HG03095 (cell line): Measurements from ENCODE around the gene TDRD12.
"Not testable (repeated sequence)": the region's sequence is repeated elsewhere in the genome, so short reads cannot be mapped to it uniquely, and the experiment has no call there.

Experiments used
- ATAC-seq: cut with Tn5 transposase; IDR thresholded peaks from one replicate; pipeline ENCODE4 v1.9.1; 2021; ENCODE audit warnings: moderate library complexity; ENCODE audit not compliant: unreplicated experiment

TDRD12 gene

DNA sequence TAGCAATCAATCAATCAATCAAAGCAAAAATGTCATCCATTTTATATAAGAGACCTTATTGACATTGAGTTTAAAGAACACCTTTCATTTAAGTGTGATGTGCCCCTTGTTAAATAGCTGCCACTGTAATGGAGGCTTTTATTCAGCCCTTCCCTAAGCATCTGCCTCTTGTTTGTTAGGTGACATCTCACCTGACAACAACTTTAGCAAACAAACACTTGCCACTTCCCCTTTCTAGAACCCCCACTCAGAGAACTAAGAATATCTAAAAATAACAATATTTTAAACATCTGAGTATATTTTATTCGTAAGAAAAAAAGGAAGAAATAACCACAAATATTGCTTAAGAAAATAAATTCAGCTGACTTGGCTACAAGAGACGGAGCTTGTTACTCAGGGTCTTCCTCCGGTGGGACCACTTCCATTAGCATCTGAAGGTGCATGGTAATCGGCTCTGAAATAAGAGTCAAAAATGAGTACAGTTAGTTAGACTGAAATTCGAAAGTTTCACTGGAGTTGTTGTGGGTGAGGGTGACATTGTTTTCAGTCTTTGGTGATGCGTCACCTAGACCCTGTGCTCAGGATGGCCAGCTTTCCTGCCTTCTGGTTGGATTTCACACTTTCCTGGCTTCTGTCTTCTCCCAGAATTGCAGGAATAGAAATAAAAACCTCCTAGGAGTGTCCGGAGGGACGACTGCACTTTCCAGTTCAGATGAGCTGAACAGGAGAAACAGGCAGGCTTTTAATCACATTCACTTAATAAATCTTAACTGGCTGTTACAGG lies 110.9 kb downstream of the TDRD12 start:
- no peak for ATAC-seq

DNA sequence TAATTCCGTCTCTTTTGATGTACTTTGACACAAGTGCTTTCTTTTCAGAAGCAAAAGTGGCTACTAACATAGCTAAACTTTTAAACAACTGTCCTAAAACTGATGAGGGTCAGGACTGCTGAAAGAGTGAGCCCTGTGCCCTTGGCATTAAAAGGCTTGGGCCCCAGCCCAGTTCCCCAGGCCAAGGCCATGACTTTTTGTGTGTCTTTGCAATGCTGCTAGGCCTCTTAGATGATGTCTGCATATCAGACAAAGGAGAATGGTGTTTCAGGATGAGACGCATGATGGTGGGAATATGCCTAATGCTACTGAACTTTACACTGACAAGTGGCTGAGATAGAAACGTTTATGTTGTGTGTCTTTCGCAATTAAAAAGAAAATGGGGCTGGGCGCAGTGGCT lies 112.0 kb downstream of the TDRD12 start:
- no peak for ATAC-seq

DNA sequence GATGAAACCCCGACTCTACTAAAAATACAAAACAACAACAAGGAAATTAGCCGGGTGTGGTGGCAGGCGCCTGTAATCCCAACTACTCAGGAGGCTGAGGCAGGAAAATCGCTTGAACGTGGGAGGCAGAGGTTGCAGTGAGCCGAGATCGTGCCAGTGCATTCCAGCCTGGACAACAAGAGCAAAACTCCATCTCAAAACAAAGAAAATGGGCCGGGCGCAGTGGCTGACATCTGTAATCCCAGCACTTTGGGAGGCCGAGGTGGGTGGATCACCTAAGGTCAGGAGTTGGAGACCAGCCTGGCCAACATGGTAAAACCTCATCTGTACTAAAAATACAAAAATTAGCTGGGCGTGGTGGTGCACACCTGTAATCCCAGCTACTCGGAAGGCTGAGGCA lies 112.5 kb downstream of the TDRD12 start:
- ATAC-seq = not testable (repeated sequence)

DNA sequence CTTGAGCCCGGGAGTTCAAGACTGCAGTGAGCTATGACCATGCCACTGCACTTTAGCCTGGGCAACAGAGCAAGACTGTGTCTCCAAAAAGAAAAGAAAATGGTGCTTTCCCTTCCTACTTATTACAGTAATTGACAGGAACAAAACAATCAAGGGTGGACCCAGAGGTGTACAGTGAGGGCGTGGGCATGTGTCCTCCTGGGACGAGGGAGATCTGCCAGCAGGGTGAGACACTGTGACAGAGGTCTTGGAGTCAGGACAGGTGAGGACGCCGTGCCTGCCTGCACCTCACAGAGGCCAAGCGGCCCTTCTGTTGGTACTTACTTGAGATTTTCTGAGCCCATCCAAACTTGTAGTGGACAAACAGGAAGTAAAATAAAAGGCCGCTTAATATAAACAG lies 113.3 kb downstream of the TDRD12 start:
- not testable (repeated sequence) for ATAC-seq

DNA sequence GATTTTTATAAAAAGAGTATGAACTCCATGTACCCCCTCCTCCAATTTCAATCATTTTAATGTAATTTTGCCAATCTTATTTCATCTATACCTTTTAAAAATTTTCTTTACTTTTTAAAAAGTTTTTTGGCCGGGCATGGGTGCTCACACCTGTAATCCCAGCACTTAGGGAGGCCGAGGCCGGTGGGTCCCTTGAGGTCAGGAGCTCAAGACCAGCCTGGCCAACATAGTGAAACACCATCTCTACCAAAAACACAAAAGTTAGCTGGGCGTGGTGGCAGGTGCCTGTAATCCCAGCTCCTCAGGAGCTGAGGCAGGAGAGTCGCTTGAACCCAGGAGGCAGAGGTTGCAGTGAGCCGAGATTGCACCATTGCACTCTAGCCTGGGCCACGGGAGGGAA lies 113.8 kb downstream of the TDRD12 start:
- ATAC-seq = not testable (repeated sequence)

DNA sequence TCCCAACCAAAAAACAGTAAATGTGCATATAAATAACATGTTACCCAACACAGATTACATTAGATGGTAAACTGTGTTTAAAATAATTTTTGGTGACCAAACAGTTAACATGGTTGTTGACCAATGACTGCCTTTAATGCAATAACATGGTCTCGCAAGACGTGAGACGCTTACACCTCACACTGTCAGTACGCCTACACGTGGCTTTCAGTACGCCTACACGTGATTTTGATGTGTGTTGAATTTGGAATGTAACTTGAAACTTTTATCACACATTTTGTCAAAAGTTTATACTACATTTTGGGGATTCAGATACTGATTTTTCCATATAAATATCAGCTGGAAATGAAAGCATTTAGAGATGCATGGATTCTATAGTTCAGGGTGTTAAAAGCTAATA lies 118.0 kb downstream of the TDRD12 start:
- ATAC-seq = no peak

DNA sequence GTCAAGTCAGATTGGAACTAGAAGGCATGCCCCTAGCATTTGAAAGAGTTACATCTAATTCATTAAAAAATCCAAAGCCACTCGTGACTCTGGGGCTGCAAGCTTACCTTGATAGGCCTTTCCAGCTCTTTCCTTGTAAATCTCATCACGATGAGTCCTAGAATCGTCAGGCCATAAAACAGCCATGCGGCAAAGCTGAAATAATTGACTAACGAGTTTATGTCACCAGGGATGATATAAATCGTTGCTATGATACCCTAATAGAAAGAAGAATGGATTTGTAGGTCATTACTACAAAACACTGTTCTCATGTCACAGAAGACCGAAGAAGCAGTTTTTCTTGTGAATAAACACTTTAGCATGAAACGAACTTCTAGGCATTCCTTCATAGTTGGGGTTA lies 122.5 kb downstream of the TDRD12 start:
- no peak for ATAC-seq

DNA sequence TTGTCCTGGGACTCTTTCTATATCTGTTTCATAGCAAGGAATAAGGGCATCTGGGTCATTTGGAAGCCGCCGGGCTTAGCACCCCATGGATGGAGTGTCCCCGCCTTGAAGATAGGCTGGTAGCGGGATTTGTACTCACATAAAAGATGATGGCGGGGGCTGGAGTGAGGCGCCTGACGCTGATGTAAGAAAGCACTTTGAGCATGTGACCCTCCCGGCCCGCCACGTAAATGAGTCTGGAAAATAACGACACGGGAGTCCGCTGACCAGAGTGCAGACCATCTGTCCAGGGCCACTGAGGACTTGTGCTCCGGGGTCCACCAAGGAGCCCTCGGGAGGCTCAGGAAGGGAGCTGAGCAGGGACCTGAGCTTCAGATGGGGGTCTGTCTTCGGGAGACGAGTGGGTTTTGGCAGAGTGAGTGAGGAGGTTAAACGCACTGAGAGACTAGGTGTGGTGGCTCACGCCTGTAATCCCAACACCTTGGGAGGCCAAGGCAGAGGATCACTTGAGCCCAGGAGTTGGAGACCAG lies 124.2 kb downstream of the TDRD12 start:
- no peak for ATAC-seq

DNA sequence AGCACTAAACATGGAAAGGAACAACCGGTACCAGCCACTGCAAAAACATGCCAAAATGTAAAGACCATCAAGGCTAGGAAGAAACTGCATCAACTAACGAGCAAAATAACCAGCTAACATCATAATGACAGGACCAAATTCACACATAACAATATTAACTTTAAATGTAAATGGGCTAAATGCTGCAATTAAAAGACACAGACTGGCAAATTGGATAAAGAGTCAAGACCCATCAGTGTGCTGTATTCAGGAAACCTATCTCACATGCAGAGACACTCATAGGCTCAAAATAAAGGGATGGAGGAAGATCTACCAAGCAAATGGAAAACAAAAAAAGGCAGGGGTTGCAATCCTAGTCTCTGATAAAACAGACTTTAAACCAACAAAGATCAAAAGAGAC lies 128.5 kb downstream of the TDRD12 start:
- not testable (repeated sequence) for ATAC-seq

DNA sequence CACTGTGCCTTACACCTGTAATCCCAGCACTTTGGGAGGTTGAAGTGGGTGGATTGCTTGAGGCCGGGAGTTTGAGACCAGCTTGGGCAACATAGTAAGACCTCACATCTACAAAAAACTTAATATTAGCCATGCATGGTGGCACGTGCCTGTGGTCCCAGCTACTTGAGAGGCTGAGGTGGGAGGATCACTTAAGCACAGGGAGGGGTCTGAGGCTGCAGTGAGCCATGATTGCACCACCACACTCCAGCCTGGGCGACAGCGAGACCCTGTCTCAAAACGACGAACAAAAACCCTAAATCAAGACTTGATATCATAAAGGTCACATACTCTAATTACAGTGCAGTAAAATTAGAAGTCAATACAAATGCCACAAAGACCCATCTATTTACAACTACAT lies 132.6 kb downstream of the TDRD12 start:
- ATAC-seq = no peak

DNA sequence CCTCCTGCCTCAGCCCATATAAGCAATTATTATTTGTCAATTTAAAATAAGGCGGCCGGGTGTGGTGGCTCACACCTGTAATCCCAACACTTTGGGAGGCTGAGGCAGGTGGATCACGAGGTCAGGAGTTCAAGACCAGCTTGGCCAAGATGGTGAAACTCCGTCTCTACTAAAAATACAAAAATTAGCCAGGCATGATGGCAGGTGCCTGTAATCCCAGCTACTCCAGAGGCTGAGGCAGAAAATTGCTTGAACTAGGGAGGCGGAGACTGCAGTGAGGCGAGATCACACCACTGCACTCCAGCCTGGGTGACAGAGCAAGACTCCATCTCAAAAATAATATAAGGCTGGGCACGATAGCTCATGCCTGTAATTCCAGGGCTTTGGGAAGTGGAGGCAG lies 137.3 kb downstream of the TDRD12 start:
- not testable (repeated sequence) for ATAC-seq

DNA sequence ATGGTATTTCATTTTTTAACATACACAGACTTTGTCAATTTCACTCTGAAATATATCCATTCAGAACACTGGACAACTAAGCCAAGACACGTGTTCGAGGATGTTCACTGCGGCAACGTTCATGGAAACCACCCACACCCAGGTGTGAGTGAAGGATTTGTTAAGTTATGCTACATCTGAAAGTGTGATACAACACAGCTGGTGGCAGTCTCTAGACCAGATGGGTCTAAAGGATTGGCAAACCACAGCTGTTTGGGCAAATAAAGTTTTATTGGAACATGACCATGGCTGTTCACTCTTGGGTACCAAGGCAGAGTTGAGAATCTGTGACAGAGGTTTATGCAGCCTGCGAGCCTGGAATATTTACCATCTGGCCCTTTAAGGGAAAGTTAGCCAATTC lies 138.0 kb downstream of the TDRD12 start:
- no peak for ATAC-seq

DNA sequence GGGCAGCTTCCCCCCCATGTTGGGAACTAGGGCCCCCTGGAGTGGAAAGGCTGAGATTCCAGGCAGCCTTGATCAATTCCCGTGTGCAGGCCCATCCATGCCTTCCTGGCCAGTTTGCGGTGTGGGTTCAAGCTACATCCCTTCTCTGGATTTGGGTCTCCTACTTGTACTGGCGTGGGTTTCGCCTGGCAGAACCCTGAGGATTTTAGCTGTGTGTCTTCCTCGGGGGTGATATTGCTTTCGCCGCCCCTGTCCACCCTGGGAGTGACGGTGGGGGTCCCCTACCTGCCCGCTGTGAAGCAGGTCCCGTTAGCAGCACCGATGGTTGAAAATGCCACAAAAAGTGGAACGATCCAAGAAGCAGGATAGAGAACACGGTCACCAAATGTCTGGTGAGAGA lies 138.6 kb downstream of the TDRD12 start:
- ATAC-seq = no peak

DNA sequence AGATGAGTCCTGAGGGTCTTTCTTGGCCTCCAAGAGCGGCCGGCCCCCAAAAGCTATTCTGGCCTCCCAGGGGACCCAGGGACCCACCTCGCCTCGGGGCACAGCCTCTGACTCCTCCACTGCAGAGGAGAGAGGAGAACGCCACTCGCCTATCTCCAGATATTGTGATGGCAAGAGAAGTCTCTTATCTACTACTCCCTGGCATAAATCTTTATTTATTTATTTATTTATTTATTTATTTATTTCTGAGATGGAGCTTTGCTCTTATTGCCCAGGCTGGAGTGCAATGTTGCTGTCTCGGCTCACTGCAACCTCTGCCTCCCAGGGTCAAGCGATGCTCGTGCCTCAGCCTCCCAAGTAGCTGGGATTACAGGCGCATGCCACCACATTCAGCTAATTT lies 139.0 kb downstream of the TDRD12 start:
- ATAC-seq = no peak

DNA sequence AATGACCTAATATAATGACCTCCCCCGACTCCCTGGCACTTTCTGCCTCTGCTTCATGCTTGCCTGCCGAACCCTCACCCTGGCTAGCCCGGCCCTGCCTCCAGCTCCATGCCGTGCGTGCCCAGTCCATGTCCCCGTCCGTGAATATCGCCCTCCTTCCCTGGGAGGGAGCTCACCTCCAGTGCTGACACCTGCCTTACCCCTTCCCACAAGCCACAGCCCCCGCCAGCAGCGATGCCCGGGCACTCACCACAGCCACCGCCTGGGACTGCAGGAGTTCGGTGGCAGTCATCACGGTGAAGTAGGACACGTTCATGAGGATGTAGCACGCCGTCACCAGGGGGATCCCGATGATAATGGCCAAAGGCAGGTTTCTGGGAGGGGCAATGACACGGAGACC lies 140.0 kb downstream of the TDRD12 start:
- no peak for ATAC-seq

DNA sequence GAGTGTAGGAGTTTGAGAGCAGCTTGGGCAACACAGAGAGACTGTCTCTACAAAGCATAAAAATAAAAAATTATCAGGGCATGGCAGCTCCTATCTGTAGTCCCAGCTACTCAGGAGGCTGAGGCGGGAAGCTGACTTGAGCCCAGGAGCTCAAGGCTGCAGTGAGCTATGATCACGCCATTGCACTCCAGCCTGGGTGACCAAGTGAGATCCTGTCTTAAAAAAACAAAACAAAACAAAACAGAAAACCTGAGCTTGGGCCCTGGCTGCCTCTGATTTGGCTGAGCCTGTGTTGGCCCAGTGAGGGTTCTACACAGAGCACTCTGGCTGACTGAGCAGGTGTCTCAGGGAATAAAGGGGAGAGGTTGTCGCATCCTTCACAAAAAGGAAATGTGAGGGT lies 142.0 kb downstream of the TDRD12 start:
- ATAC-seq = no peak

DNA sequence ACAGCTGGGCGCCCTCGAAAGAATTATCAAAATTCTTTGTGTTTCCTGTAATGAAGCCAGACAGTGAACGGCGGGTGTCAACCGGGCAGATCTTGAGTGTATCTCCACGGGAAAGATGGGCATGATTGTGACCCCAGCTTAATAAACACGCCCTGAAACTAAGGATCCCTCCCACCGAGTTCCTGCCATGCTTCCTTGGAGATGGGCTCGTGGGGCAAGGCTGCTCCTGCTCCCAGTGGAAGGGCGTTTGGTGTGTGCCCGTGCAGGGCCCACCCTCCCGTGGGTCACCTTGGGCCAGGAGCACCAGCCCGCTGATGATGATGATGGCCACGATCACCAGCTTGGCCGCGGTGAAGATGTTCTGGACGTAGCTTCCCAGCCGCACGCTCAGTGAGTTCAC lies 142.6 kb downstream of the TDRD12 start:
- no peak for ATAC-seq

DNA sequence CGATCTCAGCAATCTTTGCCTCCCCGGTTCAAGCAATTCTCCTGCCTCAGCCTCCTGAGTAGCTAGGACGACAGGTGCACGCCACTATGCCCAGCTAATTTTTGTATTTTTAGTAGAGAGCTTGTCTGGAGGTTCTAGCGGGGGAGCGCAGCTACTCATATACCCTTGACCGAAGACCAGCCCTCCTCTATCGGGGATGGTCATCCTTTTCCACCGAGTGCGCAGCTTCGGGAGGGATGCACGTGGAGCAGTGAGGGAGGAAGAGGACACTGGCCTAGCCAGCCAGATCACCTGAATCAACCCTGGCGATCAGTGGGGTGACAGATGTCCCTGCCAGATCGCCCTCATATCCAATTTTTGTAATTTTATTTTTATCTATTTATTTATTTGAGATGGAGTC lies 143.2 kb downstream of the TDRD12 start:
- ATAC-seq = no peak

DNA sequence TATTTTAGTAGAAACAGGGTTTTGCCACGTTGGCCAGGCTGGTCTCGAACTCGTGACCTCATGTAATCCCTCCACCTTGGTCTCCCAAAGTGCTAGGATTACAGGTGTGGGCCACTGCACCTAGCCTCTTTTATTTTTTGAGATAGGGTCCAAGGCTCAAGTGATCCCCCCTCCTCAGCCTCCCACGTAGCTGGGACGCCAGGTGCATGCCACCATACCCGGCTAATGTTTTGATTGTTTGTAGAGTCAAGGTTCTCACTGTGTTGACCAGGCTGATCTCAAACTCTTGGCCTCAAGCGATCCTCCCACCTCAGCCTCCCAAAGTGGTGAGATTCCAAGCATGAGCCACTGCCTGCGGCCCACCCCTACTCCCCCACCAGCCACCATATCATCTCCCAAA lies 143.7 kb downstream of the TDRD12 start:
- ATAC-seq = no peak

DNA sequence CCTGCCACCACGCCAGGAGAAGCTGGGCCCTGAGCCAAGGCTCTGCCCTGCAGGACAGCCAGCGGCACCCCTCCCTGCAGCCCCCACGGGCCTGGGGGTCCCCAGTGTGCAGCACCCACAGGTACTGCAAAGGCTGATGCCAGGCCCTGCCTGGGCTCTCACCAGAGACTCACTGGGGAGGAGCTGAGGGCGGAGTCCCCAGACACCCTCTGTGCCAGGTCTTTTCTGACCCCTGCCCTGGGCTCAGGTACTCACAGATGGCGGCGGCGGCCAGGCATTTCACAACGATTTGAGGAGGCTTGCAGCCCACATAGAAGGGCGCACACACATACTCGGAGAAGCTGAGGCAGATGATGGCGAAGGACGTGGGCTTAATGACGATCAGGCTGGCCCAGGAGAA lies 144.3 kb downstream of the TDRD12 start:
- no peak for ATAC-seq

DNA sequence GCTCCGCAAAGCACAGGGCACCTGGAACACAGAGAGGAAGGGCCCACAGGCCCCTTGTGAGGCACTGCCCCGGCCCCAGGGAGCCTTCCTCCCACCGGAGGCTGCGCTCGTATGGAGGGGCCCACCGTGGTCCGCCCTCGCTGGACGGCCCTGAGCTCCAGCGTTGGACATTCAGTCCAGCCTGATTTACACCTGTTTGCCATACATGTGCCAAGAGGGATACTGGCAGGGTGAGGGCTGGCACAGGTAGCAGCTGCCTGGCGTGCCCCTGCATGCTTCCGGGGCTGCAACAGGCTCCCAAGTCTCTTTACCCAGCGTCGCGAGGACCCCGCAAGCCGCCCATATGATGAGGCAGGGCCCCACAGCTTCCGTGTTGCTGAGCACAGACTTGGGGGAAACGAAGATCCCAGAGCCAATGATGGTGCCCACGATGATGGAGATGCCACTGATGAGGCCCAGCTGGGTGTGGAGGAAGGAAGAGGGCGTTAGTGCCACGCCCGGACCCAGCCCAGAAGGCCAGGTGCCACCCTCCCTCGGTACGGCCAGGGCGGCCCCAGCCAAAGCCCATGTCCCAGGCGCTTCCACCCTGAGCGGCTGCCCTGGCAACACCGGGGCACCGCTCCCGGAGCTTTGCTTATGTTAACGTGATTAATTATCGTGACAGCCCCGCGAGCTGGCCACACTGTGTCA lies 144.9 kb downstream of the TDRD12 start:
- no peak for ATAC-seq

DNA sequence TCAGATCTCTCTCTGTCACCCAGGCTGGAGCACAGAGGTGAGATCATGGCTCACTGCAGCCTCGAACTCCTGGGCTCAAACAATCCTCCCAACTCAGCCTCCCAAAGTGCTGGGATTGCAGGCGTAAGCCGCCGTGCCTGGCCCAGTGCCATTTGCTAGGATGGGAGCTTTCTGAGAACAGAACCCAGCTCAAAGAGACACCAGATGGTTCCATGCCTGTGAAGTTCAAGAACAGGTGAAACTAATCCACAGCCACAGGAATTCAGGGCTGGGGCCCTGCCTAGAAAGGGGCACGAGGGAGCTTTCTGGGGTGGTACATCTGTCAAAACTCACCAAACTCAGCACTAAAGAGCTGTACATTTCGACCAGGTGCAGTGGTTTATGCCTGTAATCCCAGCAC lies 145.8 kb downstream of the TDRD12 start:
- ATAC-seq = no peak
